ENCODE results near the gene PPP3CA. TPM values are rescaled to one million over a fixed set of nuclear protein-coding genes. Genes with fewer than 3 reads are reported as not detected.

Gene PPP3CA
- polyA plus RNA-seq, 1 donor (not counting 4 experiments of a cell fraction or from before 2014, with no cell fraction given), result 43.3 TPM

GRCh38 chr4:101339332-101339731, 8.0 kb downstream of the PPP3CA start:
- Histone ChIP-seq H3K4me2 (ENCODE audit: control insufficient read depth, extremely low read depth, insufficient read depth, low read depth, low read length) (no peak overlapping the region), H3K9me3 (ENCODE audit: control insufficient read depth, low read depth, low read length) (no peaks in the 10 kb centered on the region)
- dilution Hi-C loops (cut with MboI; ENCODE audit: extremely low pct_ligation_motif_present, low sequenced_read_pairs), result no loop called here

DNA sequence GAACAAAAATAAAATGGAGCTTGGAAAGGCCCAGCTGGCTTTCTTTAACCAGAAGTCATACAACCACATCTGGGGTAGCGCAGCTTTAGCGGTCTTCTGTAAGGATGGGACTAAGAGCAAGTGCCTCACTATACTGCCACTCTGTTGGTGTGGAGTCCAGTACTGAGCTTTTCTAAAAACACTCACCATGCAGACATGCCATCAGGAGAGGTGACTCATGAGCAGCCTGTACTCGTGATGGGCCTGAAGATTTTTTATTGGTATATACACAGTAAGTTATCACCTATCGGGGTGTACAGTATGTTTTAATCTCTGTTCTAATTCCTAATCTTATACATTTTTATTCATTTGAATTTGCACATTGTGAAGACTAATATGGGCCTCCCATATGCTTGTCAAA, 9.6 kb downstream of the PPP3CA start:
- no peak overlapping the region for H3K4me2 ChIP-seq (ENCODE audit: control insufficient read depth, extremely low read depth, insufficient read depth, low read depth, low read length)
- TF ChIP-seq EZH2 (IDR thresholded peaks at IDR 0.05; ENCODE audit: low read length), result no peak
- DNase-seq (ENCODE audit: low read depth, low spot score), result no peak

More at GRCh38 chr4:101339332-101339731, 8.0 kb downstream of the PPP3CA start:
- Histone ChIP-seq H3K4me3 (ENCODE audit: control insufficient read depth in 2 of 3, extremely low read depth in 1 of 3, insufficient read depth in 2 of 3, low read depth in 1 of 3, low read length in 3 of 3) (no peak overlapping the region), H3K4me1 (ENCODE audit: control insufficient read depth, extremely low read depth, insufficient read depth, low read length) (peaks cover 19% of the 10 kb centered on the region), H3K27ac (ENCODE audit: control insufficient read depth, insufficient read depth, low read length) (no peak overlapping the region), H4K20me1 (ENCODE audit: control insufficient read depth, extremely low read depth, insufficient read depth, low read length) (no peaks in the 10 kb centered on the region), H3K36me3 (ENCODE audit: control insufficient read depth in 2 of 2, extremely low read depth in 1 of 2, insufficient read depth in 2 of 2, low read length in 2 of 2) (no peaks in the 10 kb centered on the region), H2AFZ (ENCODE audit: control insufficient read depth, low read length) (no peak overlapping the region), H3K9ac (ENCODE audit: control insufficient read depth, extremely low read depth, insufficient read depth, low read length) (no peak overlapping the region), H3K27me3 (ENCODE audit: control insufficient read depth, extremely low read depth, insufficient read depth, low read length) (no peaks in the 10 kb centered on the region), H3K9me1 (ENCODE audit: control insufficient read depth, extremely low read depth, insufficient read depth, low read length) (no peaks in the 10 kb centered on the region), H3K79me2 (ENCODE audit: control insufficient read depth, insufficient read depth, low read length) (peaks cover 99% of the 10 kb centered on the region)
- DNase-seq (ENCODE audit: low read depth, low spot score) (no peak), FAIRE-seq (no peak)
- no peak for TF ChIP-seq EZH2 (IDR thresholded peaks at IDR 0.05; ENCODE audit: low read length)
- TF ChIP-seq, protein P1, sequence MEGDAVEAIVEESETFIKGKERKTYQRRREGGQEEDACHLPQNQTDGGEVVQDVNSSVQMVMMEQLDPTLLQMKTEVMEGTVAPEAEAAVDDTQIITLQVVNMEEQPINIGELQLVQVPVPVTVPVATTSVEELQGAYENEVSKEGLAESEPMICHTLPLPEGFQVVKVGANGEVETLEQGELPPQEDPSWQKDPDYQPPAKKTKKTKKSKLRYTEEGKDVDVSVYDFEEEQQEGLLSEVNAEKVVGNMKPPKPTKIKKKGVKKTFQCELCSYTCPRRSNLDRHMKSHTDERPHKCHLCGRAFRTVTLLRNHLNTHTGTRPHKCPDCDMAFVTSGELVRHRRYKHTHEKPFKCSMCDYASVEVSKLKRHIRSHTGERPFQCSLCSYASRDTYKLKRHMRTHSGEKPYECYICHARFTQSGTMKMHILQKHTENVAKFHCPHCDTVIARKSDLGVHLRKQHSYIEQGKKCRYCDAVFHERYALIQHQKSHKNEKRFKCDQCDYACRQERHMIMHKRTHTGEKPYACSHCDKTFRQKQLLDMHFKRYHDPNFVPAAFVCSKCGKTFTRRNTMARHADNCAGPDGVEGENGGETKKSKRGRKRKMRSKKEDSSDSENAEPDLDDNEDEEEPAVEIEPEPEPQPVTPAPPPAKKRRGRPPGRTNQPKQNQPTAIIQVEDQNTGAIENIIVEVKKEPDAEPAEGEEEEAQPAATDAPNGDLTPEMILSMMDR (optimal IDR thresholded peaks at IDR 0.05 in 1 of 3, IDR thresholded peaks at IDR 0.05 in 1 of 3, conservative IDR thresholded peaks at IDR 0.05 in 1 of 3; ENCODE audit: extremely low read depth in 1 of 3, insufficient read depth in 2 of 3, low read length in 3 of 3), result no peak

More for the DNA sequence above, 9.6 kb downstream of the PPP3CA start:
- Histone ChIP-seq H3K9ac (ENCODE audit: control insufficient read depth, extremely low read depth, insufficient read depth, low read length) (no peak overlapping the region), H4K20me1 (ENCODE audit: control insufficient read depth, extremely low read depth, insufficient read depth, low read length) (no peaks in the 10 kb centered on the region), H2AFZ (ENCODE audit: control insufficient read depth, low read length) (no peak overlapping the region), H3K79me2 (ENCODE audit: control insufficient read depth, insufficient read depth, low read length) (peaks cover 99% of the 10 kb centered on the region), H3K36me3 (ENCODE audit: control insufficient read depth in 2 of 2, extremely low read depth in 1 of 2, insufficient read depth in 2 of 2, low read length in 2 of 2) (peaks cover 0 to 2% of the 10 kb centered on the region in 2 experiments), H3K4me1 (ENCODE audit: control insufficient read depth, extremely low read depth, insufficient read depth, low read length) (peaks cover 19% of the 10 kb centered on the region), H3K9me3 (ENCODE audit: control insufficient read depth, low read depth, low read length) (no peaks in the 10 kb centered on the region), H3K27ac (ENCODE audit: control insufficient read depth, insufficient read depth, low read length) (peak overlapping the region; percentile 36), H3K4me3 (ENCODE audit: control insufficient read depth in 2 of 3, extremely low read depth in 1 of 3, insufficient read depth in 2 of 3, low read depth in 1 of 3, low read length in 3 of 3) (no peak overlapping the region), H3K27me3 (ENCODE audit: control insufficient read depth, extremely low read depth, insufficient read depth, low read length) (no peaks in the 10 kb centered on the region), H3K9me1 (ENCODE audit: control insufficient read depth, extremely low read depth, insufficient read depth, low read length) (no peaks in the 10 kb centered on the region)
- dilution Hi-C loops (cut with MboI; ENCODE audit: extremely low pct_ligation_motif_present, low sequenced_read_pairs), result no loop called here
- FAIRE-seq, result peak; percentile 90
